Suppressor macrophage treated with lipopolysaccharide for 1 hour (primary cell): ENCODE data around the gene HOXB2.

Experiments
- DNase-seq, 3 donors: peaks; one replicate each; pipeline ENCODE4 v3.0.0-alpha.2; 2020 to 2022

The HOXB2 gene

GRCh38 chr17:48565022-48565554, 20.2 kb upstream of the HOXB2 start:
- no peak for DNase-seq

DNA sequence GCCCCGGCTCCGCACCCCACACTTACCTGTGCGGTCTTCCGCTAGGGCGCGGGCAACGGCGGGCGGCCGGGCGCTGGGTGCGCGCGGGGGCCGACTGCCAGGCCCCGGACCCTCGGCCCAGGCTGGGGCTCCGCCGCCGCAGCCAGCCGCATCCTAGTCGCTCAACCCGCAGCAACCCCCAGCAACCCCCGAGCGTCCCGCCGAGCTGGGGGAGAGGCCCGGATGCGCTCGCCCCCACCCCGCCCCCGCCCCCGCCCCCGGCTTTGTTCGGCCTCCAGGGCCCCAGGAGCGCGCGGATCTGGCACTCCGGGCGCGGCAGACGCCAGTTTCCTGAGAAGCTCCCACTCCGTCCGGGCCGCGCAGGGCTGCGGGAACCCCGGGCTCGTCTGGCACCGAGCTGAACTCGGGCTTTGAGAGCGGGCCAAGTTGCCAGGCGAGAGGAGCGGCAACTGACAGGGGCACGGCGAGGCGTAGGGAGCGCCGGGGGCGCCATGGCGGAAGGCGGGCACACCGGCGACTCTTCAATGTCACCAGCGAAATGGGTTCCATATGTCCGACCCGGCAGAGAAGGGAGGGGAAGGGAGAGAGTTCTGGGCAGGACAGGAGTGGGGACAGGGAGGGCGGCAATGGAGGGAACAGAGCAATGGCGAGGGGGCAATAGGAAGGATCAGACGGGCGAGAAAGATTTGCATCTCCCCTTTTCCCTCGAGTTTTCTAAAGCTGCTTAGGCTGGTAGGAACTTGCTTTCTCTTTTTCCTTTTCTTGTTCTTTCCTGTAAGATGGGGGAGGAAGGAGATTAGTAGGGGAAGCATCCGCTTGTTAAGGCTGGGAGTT, 19.5 kb upstream of the HOXB2 start:
- no peak for DNase-seq

DNA sequence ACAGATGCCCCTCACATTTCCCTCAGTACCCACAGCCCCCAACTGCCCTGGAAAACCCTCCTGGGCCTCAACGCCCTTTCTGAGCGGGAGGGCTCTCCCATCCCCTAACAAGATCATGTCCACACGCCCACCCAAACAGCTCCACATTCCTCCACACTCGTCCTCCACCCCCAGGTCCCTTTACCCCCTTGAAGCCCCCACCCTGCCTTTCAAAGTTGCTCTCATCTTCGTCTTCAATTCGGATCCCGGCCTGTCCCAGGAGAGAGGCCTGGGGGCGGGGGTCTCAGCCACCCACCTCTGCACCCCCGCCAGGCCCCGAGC, 18.9 kb upstream of the HOXB2 start:
- no peak for DNase-seq

GRCh38 chr17:48563385-48563838, 18.5 kb upstream of the HOXB2 start:
- no peak for DNase-seq

DNA sequence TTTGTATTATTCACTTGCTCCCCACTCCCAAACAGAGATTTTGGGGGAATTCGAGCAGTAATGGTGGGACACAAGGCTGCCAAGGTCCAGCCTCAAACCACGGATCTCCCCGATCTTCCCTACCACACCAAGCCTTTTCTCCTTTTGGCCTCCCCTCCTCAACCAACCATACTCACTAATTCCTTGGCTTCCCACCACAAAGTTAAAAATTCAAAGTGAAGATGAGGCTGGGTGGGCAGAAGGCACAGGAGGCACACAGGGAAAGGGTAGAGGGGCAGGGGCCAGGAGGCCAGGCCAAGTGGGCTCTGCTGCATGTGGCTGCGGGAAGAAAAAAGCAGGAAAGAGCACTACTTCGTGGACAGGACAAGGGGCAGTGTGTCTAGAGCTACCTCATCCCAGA, 18.0 kb upstream of the HOXB2 start:
- DNase-seq: no peak

DNA sequence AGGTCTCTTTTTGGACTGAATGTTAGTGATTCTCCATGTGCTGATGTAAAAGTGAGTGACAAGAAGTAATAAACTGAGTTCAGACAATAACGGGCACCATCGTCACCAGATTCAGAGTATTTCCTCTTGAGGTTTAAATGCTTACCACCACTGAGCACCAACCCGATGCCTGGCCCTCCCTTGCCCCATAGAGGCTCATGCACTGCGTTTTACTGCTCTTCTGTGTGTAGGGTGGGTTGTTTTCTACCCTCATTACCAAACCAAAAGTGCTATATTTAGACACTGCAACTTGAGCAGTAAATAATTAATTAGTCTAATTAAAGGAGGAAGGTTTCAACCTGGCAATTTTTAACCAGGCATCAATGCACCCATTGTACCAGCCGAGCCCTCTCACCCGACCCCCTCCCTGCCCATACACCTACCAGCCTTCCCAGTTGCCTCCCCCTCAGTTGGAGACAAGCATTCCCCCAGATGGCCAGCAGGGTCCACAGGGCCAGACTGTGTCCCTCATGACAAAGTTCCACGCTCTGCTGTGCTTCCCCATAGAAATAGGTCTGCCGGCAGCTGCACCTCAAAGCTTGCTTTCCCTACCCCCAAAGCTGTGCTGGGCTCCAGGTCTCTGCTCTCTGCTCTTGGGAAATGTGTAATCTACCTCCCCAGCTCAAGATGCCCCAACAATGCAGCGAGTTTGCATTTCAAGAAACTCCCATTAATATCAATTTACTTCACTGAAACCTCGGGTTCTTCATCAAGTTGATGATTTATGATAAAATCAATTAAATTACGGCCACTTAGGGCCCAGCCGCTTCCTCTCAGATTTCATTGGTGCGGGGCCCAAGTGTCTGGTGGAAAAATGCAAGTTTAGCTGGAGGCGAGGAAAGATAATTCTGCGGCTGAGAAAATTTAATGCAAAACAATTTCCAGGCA, 17.2 kb upstream of the HOXB2 start:
- DNase-seq: no peak

- DNase-seq: no peak
Observed at GRCh38 chr17:48559840-48560817, 15.2 kb upstream of the HOXB2 start.

DNA sequence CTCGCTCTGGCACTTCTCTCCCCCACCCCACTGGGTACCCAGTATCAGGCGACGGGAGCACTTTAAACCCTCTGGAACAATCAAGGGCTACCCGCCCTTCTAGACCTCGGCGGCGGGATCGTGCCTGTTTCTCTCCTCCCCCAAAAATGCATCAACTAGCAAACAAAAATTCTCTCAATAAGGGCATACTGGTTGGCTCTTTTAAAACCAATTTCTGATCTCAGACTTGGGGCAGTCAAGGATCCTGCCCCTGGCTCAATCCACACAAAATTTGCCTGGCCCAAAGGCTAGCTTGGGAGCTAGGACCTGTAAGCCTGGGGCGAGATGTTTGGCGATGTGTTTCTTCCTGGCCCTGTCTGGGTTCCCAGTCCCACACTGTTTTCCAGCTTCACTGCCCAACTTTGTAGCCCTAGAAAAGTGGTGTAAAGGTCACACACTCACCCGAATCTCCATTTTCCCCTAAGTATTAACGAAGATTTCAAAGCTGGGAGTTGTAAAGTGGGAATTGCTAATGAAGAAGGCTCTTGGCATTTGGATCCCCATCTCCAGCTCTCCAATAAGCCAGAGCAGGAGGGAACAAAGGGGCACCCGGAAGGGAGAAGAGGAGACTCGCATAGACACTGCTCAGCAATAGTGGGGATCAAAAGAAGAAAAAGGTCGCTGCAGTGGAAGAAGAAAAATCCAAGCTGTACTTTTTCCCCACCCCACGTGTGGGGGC, 14.4 kb upstream of the HOXB2 start:
- no peak for DNase-seq

DNA sequence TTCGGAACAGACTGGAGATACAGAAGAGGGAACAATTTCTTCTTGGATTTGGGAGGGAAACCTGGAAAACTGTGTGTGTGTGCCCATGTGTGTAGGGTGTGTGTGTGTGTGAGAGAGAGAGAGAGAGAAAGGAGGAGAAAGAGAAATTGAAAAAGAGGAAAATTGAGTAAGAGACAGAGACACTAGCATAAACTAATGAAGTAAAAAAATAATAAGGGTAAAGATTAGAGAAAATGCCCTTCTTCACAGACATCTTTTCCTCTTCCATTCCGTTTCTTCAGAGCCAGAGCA, 13.9 kb upstream of the HOXB2 start:
- no peak for DNase-seq

DNA sequence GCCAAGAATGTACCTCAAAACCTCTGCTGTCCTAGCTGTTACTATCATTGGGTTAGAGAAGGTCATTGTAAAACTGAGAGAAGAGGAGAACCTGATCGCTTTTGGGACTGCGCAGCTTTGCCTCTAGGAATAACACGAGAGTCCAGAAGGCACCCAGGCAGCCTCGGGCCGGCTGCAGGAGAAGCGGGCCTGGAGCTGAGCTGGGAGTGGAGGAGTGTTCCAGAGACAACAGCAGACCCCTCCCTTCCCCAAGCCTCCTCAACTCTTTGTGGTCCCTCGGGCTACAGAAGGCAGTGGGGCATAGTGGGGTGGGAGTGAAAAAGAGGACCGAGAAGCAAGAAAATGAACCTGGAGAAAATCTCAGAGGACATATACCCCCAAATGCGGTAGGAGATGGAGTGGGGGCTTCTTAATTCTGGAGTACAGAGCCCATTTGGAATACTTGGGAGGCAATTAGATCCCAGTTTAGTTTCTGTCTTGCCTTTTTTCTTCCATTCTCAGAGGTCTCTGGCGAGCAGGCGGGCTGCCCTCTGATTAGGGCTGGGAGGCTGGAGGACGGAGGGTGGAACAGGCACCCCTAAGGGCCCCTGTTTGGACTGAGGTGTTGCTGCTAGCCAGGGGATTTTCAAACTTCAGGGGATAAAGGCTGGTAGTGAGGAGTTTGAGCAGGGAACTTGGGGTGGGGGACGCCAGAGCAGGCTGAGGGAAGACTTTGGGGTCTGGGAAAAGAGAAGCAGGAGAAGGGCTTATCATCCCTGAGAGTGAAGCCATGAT, 13.3 kb upstream of the HOXB2 start:
- no peak for DNase-seq

DNA sequence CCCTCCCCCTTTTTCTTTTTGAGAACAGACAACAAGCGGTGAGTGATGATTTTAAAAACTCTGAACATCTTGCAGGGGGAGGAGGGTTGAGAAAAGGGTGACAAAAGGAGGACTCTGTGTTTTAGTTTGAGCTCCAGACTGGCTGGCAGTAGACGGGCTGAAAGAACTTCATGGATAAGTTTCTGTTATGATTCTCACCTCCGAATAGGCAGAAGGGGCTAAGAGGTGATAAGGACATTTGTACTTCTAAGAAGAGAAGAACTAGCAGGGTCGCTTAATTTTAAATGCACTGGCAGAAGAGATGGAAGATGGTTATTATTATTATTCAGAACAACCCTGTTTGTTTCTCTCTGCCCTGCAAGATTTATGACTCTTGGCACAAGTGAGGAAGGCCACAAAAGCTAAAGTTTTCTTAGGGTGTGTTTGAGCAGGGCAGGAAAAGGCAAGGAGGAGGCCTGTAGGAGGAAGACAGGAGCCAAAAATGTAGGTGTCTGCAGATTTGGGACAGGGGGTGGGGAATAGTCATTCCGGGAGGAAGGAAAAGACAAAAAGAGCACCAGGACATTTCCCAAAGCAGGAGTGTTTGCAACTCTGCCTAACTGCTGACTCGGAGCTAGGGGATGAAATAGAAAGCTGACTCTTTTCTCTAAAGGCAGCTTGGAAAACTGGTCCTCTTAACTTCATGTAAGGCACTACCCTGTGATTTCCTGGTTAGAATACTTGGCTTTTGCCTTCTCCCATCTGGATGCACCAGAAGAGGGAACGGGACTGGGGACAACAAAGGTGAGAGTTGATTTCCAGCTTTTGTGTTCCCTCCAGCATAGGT, 11.9 kb upstream of the HOXB2 start:
- DNase-seq: no peak

GRCh38 chr17:48556229-48556575, 11.3 kb upstream of the HOXB2 start:
- no peak for DNase-seq

GRCh38 chr17:48555258-48556228, 10.6 kb upstream of the HOXB2 start:
- DNase-seq: no peak

- DNase-seq: no peak
Observed at GRCh38 chr17:48554412-48555257, 9.7 kb upstream of the HOXB2 start.

GRCh38 chr17:48553826-48554225, 8.9 kb upstream of the HOXB2 start:
- DNase-seq: no peak

DNA sequence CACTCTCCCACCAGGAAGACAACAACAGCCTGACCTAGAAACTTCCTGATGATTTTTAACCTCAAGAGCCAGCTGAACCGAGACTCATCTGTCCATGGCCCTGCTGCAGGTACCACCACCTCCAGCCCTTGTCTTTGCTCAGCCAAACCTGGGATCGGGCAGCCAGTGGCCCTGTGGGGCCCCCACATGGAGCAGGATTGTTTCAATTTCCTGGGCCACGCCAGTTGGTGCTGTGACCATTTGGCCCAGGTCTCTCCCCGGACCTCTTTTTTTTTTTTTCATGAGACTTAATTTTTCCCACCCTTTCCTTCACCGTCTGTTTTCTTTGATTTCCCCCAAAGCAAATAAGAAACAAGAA, 8.3 kb upstream of the HOXB2 start:
- no peak for DNase-seq

GRCh38 chr17:48552466-48553189, 7.7 kb upstream of the HOXB2 start:
- no peak for DNase-seq
